PC-9 (cell line): ENCODE data around the gene CPO. TPM values are rescaled to one million over a fixed set of nuclear protein-coding genes. Genes with fewer than 3 reads are reported as not detected.

Experiments
- BruUV-seq: library from RNA; stranded (reverse); fragments of 400-500 nt; replicated peaks from 2 replicates; lab custom pipeline; 2021; lab: Mats Ljungman, UMichigan
- CTCF ChIA-PET: fragments of 300-600 bp; sonication (Branson Sonifier 250); formaldehyde crosslinking; loops from one replicate; lab custom pipeline; 2022; ENCODE audit warnings: antibody characterized with exemption; lab: Charles Lee
- POLR2A ChIA-PET: fragments of 300-600 bp; sonication (Branson Sonifier 250); formaldehyde crosslinking; loops from one replicate; lab custom pipeline; 2022; ENCODE audit warnings: antibody characterized with exemption; ENCODE audit not compliant: unreplicated experiment; lab: Charles Lee
- DNase-seq, 2 experiments: peaks; one replicate each; pipeline versions ENCODE4 v3.0.0 to v3.0.0-alpha.2; 2015 to 2022; ENCODE audit warnings: mixed read lengths in 1 of 2
- H2AFZ ChIP-seq: fragments of 200-600 bp; sonication (generic); 2 replicates; pipeline ENCODE4 v1.8.1; 2017; ENCODE audit warnings: antibody characterized with exemption
- H3F3A ChIP-seq: fragments of 200-600 bp; sonication (generic); 2 replicates; pipeline ENCODE4 v1.8.1; 2017; ENCODE audit warnings: antibody characterized with exemption, mild to moderate bottlenecking, low read depth; ENCODE audit not compliant: insufficient read depth
- H3K27ac ChIP-seq: fragments of 200-600 bp; sonication (generic); 2 replicates; pipeline ENCODE4 v1.6.1; 2016; ENCODE audit warnings: mixed run types
- H3K27me3 ChIP-seq: fragments of 200-600 bp; sonication (generic); 2 replicates; pipeline ENCODE4 v1.6.1; 2016; ENCODE audit warnings: low read depth, mixed run types; ENCODE audit not compliant: insufficient read depth
- H3K36me3 ChIP-seq: fragments of 200-600 bp; sonication (generic); 2 replicates; pipeline ENCODE4 v1.6.1; 2016; ENCODE audit warnings: low read depth, mixed run types
- H3K4me1 ChIP-seq: fragments of 200-600 bp; sonication (generic); replicated peaks from 2 replicates; pipeline ENCODE4 v1.6.1; 2016; ENCODE audit warnings: mixed run types; ENCODE audit not compliant: insufficient read depth
- H3K4me2 ChIP-seq: fragments of 200-600 bp; sonication (generic); 2 replicates; pipeline ENCODE4 v1.6.1; 2017; ENCODE audit warnings: mixed run types
- H3K4me3 ChIP-seq: fragments of 200-600 bp; sonication (generic); 2 replicates; pipeline ENCODE4 v1.6.1; 2016; ENCODE audit warnings: mixed run types
- H3K79me2 ChIP-seq: fragments of 200-600 bp; sonication (generic); 2 replicates; pipeline ENCODE4 v1.6.1; 2017; ENCODE audit warnings: low read depth, mixed run types
- H3K9me2 ChIP-seq: fragments of 200-600 bp; sonication (generic); 2 replicates; pipeline ENCODE4 v1.8.1; 2017; ENCODE audit warnings: mild to moderate bottlenecking; ENCODE audit not compliant: insufficient read depth
- H3K9me3 ChIP-seq: fragments of 200-600 bp; sonication (generic); 2 replicates; pipeline ENCODE4 v1.8.1; 2016; ENCODE audit warnings: low read depth; ENCODE audit not compliant: insufficient read depth
- H4K20me1 ChIP-seq: fragments of 200-600 bp; sonication (generic); 2 replicates; pipeline ENCODE4 v1.8.1; 2017; ENCODE audit not compliant: insufficient read depth
- EZH2 ChIP-seq: fragments of 200-600 bp; sonication (generic); IDR thresholded peaks from 2 replicates; pipeline ENCODE4 v1.8.0; 2017; ENCODE audit warnings: antibody characterized with exemption, low read depth
- intact Hi-C: fragments of 100-400 bp; cut with micrococcal nuclease; formaldehyde crosslinking; loops from one replicate; pipeline ENCODE4 v1.10.0; 2022; ENCODE audit not compliant: unreplicated experiment
- total RNA-seq: library from RNA; stranded (reverse); gene quantifications from 2 replicates; pipeline ENCODE4 v1.2.3, GENCODE V29; 2021
- TF ChIP-seq, protein P1 (sequence below): fragments of 200-600 bp; sonication (generic); conservative IDR thresholded peaks from 2 replicates; pipeline ENCODE4 v1.6.1; 2017; ENCODE audit warnings: mixed run types, antibody characterized with exemption, mild to moderate bottlenecking, moderate library complexity

The CPO gene
- total RNA-seq, 1 experiment from 2014 or later, result not detected

GRCh38 chr2:206974551-206974950, 35.2 kb downstream of the CPO start:
- no peak for DNase-seq
- no peaks in the 10 kb centered on the region for H3K36me3 ChIP-seq
- no peaks in the 10 kb centered on the region for H3K27me3 ChIP-seq
- no peak overlapping the region for H3K27ac ChIP-seq
- intact Hi-C loops, result no loop called here
- no peaks in the 10 kb centered on the region for H3F3A ChIP-seq
- no peaks in the 10 kb centered on the region for H3K79me2 ChIP-seq
- no peak overlapping the region for H3K4me2 ChIP-seq
- no peaks in the 10 kb centered on the region for H4K20me1 ChIP-seq
- no peaks in the 10 kb centered on the region for H3K4me1 ChIP-seq
- TF ChIP-seq, protein P1, sequence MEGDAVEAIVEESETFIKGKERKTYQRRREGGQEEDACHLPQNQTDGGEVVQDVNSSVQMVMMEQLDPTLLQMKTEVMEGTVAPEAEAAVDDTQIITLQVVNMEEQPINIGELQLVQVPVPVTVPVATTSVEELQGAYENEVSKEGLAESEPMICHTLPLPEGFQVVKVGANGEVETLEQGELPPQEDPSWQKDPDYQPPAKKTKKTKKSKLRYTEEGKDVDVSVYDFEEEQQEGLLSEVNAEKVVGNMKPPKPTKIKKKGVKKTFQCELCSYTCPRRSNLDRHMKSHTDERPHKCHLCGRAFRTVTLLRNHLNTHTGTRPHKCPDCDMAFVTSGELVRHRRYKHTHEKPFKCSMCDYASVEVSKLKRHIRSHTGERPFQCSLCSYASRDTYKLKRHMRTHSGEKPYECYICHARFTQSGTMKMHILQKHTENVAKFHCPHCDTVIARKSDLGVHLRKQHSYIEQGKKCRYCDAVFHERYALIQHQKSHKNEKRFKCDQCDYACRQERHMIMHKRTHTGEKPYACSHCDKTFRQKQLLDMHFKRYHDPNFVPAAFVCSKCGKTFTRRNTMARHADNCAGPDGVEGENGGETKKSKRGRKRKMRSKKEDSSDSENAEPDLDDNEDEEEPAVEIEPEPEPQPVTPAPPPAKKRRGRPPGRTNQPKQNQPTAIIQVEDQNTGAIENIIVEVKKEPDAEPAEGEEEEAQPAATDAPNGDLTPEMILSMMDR, result no peak
- TF ChIP-seq EZH2, result no peak
- H3K9me3 ChIP-seq, result no peaks in the 10 kb centered on the region
- no peaks in the 10 kb centered on the region for H3K9me2 ChIP-seq
- H3K4me3 ChIP-seq, result no peak overlapping the region
- ChIA-PET POLR2A (interaction anchor here (0.8 kb wide), 1 partner anchor 355 kb away, joined by 4 read pairs; no protein-coding TSS in a partner anchor), CTCF (no interaction called here)
- BruUV-seq, result no TSS peak
- H2AFZ ChIP-seq, result no peak overlapping the region

DNA sequence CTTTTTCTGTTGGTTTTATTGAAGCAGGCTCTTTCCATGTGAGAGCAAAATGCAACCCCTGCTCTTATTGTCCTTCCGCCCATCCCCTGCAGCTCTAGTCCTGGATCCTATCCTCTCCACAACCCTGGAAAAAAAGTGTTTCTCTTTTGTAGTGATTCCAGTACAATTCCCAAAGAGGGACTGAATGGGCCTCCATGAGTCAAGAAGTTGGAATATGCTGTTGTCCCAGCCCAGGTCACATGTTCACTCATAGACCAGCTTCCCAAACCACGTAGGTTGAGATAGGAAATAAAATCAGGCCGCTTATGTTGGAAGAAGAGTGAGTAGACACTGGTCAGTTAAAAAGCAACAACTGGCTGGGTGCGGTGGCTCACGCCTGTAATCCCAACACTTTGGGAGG, 39.4 kb downstream of the CPO start:
- no peaks in the 10 kb centered on the region for H3K9me2 ChIP-seq
- no TSS peak for BruUV-seq
- DNase-seq, result no peak
- H3K4me2 ChIP-seq, result no peak overlapping the region
- intact Hi-C loops, result no loop called here
- no peaks in the 10 kb centered on the region for H4K20me1 ChIP-seq
- H3K27me3 ChIP-seq, result no peaks in the 10 kb centered on the region
- no peaks in the 10 kb centered on the region for H3K36me3 ChIP-seq
- H3K27ac ChIP-seq, result no peak overlapping the region
- H3K4me1 ChIP-seq, result peaks cover 20% of the 10 kb centered on the region
- no peaks in the 10 kb centered on the region for H3K9me3 ChIP-seq
- ChIA-PET POLR2A (no interaction called here), CTCF (no interaction called here)
- TF ChIP-seq EZH2, result no peak
- TF ChIP-seq, protein P1, result no peak
- H2AFZ ChIP-seq, result no peak overlapping the region
- peaks cover 2% of the 10 kb centered on the region; the same call in 1 of the 2 replicates for H3F3A ChIP-seq
- H3K4me3 ChIP-seq, result no peak overlapping the region
- no peaks in the 10 kb centered on the region for H3K79me2 ChIP-seq

DNA sequence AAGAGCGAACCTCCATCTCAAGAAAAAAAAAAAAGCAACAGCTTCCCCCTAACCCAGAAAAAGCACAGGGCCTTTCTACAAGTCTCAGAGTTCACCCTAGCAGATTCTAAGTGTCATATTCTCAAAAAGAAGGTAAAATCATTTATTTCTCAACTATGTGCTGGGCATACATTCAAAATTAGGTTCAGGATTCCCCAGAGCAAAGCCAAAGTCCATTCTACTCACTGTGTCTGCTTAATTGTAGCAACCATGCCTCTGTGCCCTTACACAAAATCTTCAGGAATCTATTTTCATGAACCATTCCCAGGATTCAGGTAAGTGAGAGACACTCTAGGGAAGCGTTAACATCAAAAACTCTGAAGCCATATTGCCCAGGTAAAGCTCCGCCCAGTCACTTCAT, 40.0 kb downstream of the CPO start:
- ChIA-PET POLR2A (no interaction called here), CTCF (no interaction called here)
- H3K79me2 ChIP-seq, result no peaks in the 10 kb centered on the region
- H2AFZ ChIP-seq, result no peak overlapping the region
- peaks cover 26% of the 10 kb centered on the region for H3K4me1 ChIP-seq
- peaks cover 6% of the 10 kb centered on the region; the same call in 1 of the 2 replicates for H3F3A ChIP-seq
- TF ChIP-seq, protein P1, result no peak
- TF ChIP-seq EZH2, result no peak
- no TSS peak for BruUV-seq
- no peaks in the 10 kb centered on the region for H3K9me2 ChIP-seq
- H4K20me1 ChIP-seq, result no peaks in the 10 kb centered on the region
- no peak overlapping the region for H3K4me2 ChIP-seq
- no peak overlapping the region for H3K27ac ChIP-seq
- H3K27me3 ChIP-seq, result no peaks in the 10 kb centered on the region
- no peak overlapping the region for H3K4me3 ChIP-seq
- no peak for DNase-seq
- no peaks in the 10 kb centered on the region for H3K9me3 ChIP-seq
- intact Hi-C loops, result no loop called here
- H3K36me3 ChIP-seq, result no peaks in the 10 kb centered on the region
